ENCODE data around the gene PIM2. TPM values are rescaled to one million over a fixed set of nuclear protein-coding genes. Genes with fewer than 3 reads are reported as not detected.

The PIM2 gene
- polyA plus RNA-seq, 3 donors: 5.6 to 6.7 (median 6.2) TPM

GRCh38 chrX:48936429-48937053 lies 17.7 kb upstream of the PIM2 start:
- DNase-seq (ENCODE audit: low read depth in 3 of 3, low spot score in 2 of 3): no peak

GRCh38 chrX:48935301-48935670 lies 16.5 kb upstream of the PIM2 start:
- no peak for DNase-seq (ENCODE audit: low read depth in 3 of 3, low spot score in 2 of 3)

- no peak for DNase-seq (ENCODE audit: low read depth in 3 of 3, low spot score in 2 of 3)
Observed at GRCh38 chrX:48934581-48935300, 15.9 kb upstream of the PIM2 start.

GRCh38 chrX:48933757-48934156 lies 14.9 kb upstream of the PIM2 start:
- DNase-seq (ENCODE audit: low read depth in 3 of 3, low spot score in 2 of 3): no peak

- no peak for DNase-seq (ENCODE audit: low read depth in 3 of 3, low spot score in 2 of 3)
Observed at GRCh38 chrX:48927736-48928382, 9.0 kb upstream of the PIM2 start.

GRCh38 chrX:48927123-48927522 lies 8.3 kb upstream of the PIM2 start:
- no peak for DNase-seq (ENCODE audit: low read depth in 3 of 3, low spot score in 2 of 3)

- no peak for DNase-seq (ENCODE audit: low read depth in 3 of 3, low spot score in 2 of 3)
Observed at GRCh38 chrX:48924270-48924669, 5.4 kb upstream of the PIM2 start.

GRCh38 chrX:48923771-48924170 lies 4.9 kb upstream of the PIM2 start:
- DNase-seq (ENCODE audit: low read depth in 3 of 3, low spot score in 2 of 3): no peak

DNA sequence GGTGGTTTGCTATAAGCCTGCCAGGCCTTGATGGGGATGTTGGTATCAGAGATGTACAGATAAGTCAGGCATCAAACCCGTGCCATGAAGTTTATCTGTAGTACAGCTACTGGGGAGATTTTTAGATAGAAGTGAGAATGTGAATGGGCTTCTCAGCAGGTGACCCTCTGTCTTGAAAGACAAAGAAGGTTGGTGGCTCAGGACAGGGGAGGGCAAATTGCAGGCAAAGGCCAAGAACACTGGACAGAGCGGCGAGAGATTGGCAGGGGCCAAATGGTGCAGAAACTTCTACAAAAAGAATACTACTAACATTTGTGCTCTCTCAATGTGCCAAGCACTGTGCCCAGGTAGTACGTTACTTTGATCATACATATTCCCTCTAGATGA lies 1.9 kb upstream of the PIM2 start:
- DNase-seq (ENCODE audit: low read depth in 3 of 3, low spot score in 2 of 3): no peak

- DNase-seq (ENCODE audit: low read depth in 3 of 3, low spot score in 2 of 3): no peak
Observed at GRCh38 chrX:48919947-48920717, 1.3 kb upstream of the PIM2 start.

- no peak for DNase-seq (ENCODE audit: low read depth in 3 of 3, low spot score in 2 of 3)
Observed at GRCh38 chrX:48919360-48919841, 577 bp upstream of the PIM2 start.

DNA sequence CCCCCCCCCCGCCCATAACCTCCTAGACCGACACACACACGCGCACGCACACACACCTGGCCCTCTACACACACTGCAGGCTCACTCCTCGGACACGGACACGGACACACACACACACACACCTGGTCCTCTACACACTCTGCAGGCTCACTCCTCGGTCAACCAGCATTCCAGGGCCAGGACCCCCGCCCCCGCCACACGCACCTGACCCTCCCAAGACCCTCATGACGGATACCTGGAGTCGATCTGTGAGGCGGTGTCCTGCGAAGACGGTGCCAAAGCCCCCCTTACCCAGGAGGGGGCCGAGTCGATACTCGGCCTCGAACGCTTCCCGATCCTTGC lies 552 bp downstream of the PIM2 start:
- no peak for DNase-seq (ENCODE audit: low read depth in 3 of 3, low spot score in 2 of 3)

DNA sequence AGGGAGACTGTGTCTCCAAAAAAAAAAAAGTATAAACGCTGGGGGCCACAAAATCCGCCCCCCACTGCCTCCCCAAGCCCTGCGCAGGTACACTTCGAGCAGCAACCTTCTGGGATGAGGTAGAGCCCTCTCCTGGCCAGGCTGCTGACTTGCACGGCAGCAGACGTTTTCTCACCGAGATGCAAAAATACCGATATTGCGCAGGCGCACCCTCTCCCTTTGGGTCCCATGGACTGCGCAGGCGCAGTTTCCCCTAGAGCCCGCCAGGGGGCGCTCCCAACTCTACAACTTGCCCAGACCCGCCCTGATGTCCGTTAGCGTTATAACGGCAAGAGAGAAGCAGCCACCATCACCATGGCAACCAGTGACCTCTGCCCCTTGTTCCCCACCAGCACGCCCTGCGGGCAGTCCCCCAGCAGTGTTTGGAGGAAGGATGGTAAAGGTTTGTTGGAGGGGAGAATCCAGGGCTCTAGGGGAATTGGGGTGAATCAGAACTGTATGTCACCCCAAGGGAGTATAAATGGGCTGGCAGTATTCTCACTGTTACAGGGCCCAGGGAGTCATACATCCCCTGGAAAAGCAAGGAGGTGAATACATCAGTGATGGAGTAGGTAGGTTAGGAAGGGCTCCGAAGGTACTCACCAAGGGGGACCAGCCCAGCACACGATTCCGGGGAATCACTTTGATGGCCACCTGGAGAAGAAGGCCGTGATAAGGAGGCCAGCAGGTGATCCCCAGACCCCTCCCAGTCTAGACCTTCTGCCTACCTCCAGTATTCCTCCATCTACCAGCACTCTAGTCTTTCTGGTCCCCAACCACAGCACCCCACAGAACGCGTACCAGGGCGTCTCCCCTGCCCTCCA lies 1.5 kb downstream of the PIM2 start:
- peak in 2 of 3 donors; percentile 72 to 73 for DNase-seq (ENCODE audit: low read depth in 3 of 3, low spot score in 2 of 3)

- no peak for DNase-seq (ENCODE audit: low read depth in 3 of 3, low spot score in 2 of 3)
Observed at GRCh38 chrX:48914593-48915493, 4.0 kb downstream of the PIM2 start.

DNA sequence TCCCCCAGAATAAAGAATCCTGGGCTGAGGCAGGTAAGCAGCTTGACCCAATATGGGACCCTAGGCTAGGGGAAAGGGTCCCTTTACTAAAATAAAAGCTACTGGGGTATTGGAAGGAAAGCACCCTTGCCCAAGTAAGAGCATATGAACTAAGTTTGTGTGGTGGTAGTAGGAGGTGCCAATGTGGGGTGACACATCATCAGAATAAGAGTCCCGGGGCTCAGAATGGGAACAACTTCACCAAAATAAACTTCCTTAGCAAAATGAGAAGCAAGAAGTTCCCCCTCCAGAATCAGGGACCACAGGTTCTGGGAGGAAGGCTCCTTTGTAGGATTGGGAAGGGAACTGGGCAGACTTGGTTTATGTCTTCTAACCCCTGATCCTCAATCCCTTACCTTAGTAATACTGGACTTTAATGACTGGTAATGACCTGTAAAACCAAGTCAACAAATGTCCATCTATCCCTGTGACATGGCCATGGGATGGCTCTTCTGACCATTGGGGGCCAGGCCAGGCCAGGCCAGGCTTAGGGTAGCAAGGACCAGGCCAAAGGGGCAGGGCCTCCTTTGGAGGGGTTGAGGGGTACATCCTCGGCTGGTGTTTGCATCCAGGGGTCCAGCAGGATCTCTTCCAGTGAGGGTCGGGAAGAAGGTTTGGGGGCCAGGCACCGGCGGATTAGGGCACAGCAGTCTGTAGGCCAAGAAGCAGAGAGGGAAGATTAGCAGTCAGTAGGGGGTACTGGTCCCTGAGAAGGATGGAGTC lies 5.0 kb downstream of the PIM2 start:
- DNase-seq (ENCODE audit: low read depth in 3 of 3, low spot score in 2 of 3): no peak

DNA sequence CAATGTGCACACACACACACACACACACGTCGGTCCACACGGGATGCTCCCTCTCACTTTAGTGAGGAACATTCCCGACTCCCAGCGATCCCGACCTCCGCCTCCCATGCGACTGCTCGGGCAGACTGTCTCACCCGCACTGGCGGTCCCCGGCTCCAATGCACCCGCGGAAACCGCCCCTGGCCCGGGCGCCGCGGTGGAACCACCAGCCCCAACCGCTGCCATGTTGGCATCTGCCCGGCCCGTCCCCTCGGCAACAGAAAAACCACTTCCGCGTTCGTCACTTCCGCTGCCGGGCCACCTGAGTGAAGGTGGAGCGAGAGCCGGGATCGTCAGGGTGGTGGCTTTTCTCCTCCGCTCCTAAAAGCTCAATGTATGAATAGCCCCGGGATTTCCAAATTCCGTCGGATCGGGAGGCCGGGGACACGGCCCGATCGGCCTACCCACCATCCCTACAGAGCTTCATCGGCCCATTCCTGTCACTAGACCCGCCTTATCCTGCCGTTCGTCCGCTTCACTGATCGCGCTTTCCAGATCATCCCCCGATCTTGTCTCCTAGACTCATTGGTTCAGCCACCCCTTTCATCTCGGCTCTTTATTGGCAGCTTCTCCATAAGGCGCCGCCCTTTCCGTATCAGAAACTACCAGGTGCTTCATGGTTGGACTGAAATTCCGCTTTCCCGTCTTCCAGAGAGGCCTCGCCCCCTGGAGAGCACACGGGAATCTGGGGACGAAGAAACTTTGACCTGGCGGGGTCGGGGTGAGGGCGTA lies 7.2 kb downstream of the PIM2 start, which contains the start of gene SLC35A2:
SLC35A2 (minus strand) TSS at position 235 of the 771 bp plus-strand sequence; CDS start at position 225, 10 bp downstream.
- no peak for DNase-seq (ENCODE audit: low read depth in 3 of 3, low spot score in 2 of 3)

GRCh38 chrX:48910926-48911411 lies 7.9 kb downstream of the PIM2 start:
- DNase-seq (ENCODE audit: low read depth in 3 of 3, low spot score in 2 of 3): no peak
